CD4-positive, alpha-beta T cell (primary cell): Measurements from ENCODE around the gene HOXC9. TPM values are rescaled to one million over a fixed set of nuclear protein-coding genes. Genes with fewer than 3 reads are reported as not detected.

Source experiments
- ATAC-seq: fragments of 200-7000 bp; cut with Tn5 transposase; one replicate; pipeline ENCODE4 v1.10.0; 2022; ENCODE audit warnings: mild to moderate bottlenecking; ENCODE audit not compliant: poor library complexity
- CTCF ChIA-PET: fragments of 350-600 bp; sonication (Branson Sonifier 250); formaldehyde crosslinking; loops from one replicate; lab custom pipeline; 2021; ENCODE audit warnings: antibody characterized with exemption, inconsistent platforms; lab: Charles Lee
- POLR2A ChIA-PET: fragments of 350-600 bp; sonication (Branson Sonifier 250); formaldehyde crosslinking; loops from one replicate; lab custom pipeline; 2021; ENCODE audit warnings: antibody characterized with exemption, inconsistent platforms; lab: Charles Lee
- DNase-seq, 14 experiments: peaks; one replicate each; pipeline ENCODE4 v3.0.0-alpha.2; 2013 to 2020; ENCODE audit warnings: mixed read lengths in 2 of 14
- H3K27ac ChIP-seq, 2 donors: one replicate each; pipeline versions ENCODE4 v1.5.1 to v1.7.0; 2013; ENCODE audit warnings: low read length in 2 of 2, low read depth in 1 of 2, mild to moderate bottlenecking in 1 of 2
- H3K27me3 ChIP-seq, 2 experiments: 1 replicate in 1 of 2; 2 replicates in 1 of 2; pipeline versions ENCODE4 v1.6.1 to v1.7.0; 2013; ENCODE audit warnings: low read length in 2 of 2, control low read depth in 1 of 2, mild to moderate bottlenecking in 1 of 2, moderate library complexity in 1 of 2; ENCODE audit not compliant: insufficient read depth in 2 of 2, control insufficient read depth in 1 of 2
- H3K36me3 ChIP-seq: one replicate; pipeline ENCODE4 v1.6.1; 2013; ENCODE audit warnings: low read length, control low read depth; ENCODE audit not compliant: insufficient read depth
- H3K4me1 ChIP-seq: one replicate; pipeline ENCODE4 v1.6.1; 2013; ENCODE audit warnings: low read length, control low read depth; ENCODE audit not compliant: insufficient read depth
- H3K4me3 ChIP-seq: one replicate; pipeline ENCODE4 v1.5.1; 2013; ENCODE audit warnings: mild to moderate bottlenecking, low read length, moderate library complexity
- H3K9me3 ChIP-seq, 2 experiments: 1 replicate in 1 of 2; 2 replicates in 1 of 2; pipeline versions ENCODE4 v1.6.1 to v1.7.0; 2013; ENCODE audit warnings: low read length in 2 of 2, mild to moderate bottlenecking in 2 of 2, control low read depth in 1 of 2, moderate library complexity in 1 of 2; ENCODE audit not compliant: control insufficient read depth in 1 of 2, insufficient read depth in 1 of 2
- H3K27ac Mint-ChIP-seq: one replicate; pipeline ENCODE4 v1.8.0; 2020; ENCODE audit warnings: mixed read lengths
- H3K27me3 Mint-ChIP-seq: one replicate; pipeline ENCODE4 v1.8.0; 2021; ENCODE audit warnings: mixed read lengths
- H3K36me3 Mint-ChIP-seq: one replicate; pipeline ENCODE4 v1.8.0; 2021; ENCODE audit warnings: low read depth, mixed read lengths
- H3K4me1 Mint-ChIP-seq: one replicate; pipeline ENCODE4 v1.8.0; 2021; ENCODE audit warnings: low read depth, mixed read lengths
- H3K4me3 Mint-ChIP-seq: one replicate; pipeline ENCODE4 v1.8.0; 2020; ENCODE audit warnings: mild to moderate bottlenecking, mixed read lengths
- H3K9me3 Mint-ChIP-seq: one replicate; pipeline ENCODE4 v1.8.0; 2020; ENCODE audit warnings: mixed read lengths
- intact Hi-C, 2 experiments: fragments of 100-400 bp; cut with DNase I in 1 of 2; cut with micrococcal nuclease in 1 of 2; formaldehyde crosslinking; loops; one replicate each; pipeline versions ENCODE4 v1.15.1 to v1.9.0; 2023 to 2025; cut with DNase I, micrococcal nuclease
- total RNA-seq, 174 experiments: library from RNA in 2 of 174; stranded (reverse) in 2 of 174; gene quantifications; one replicate each; pipeline ENCODE4 v1.2.3 and lab custom pipeline; 2021 to 2026
- TF ChIP-seq, protein P1 (sequence below): fragments of 200-600 bp; IDR thresholded peaks from one replicate; pipeline ENCODE4 v1.8.0; 2022; ENCODE audit warnings: antibody characterized with exemption, mild to moderate bottlenecking

Gene HOXC9
- total RNA-seq, 2 experiments from 2014 or later, result not detected

- ChIA-PET POLR2A (interaction anchor here (0.9 to 1.4 kb wide), 2 partner anchors 8 to 164 kb away, joined by 3 read pairs; no protein-coding TSS in a partner anchor), CTCF (interaction anchor here (1.5 to 2.7 kb wide), 2 partner anchors 20 to 166 kb away, joined by 4 to 8 read pairs; no protein-coding TSS in a partner anchor)
- no peak for ATAC-seq
- Mint-ChIP-seq H3K4me1 (peaks cover 25% of the 10 kb centered on the region), H3K27me3 (peaks cover 99% of the 10 kb centered on the region), H3K9me3 (no peaks in the 10 kb centered on the region), H3K27ac (no peak overlapping the region), H3K4me3 (no peak overlapping the region), H3K36me3 (no peaks in the 10 kb centered on the region)
- DNase-seq, result no peak
- Histone ChIP-seq H3K4me3 (no peak overlapping the region), H3K4me1 (peaks cover 18% of the 10 kb centered on the region), H3K27ac (no peak overlapping the region), H3K36me3 (no peaks in the 10 kb centered on the region), H3K27me3 (peaks cover 90 to 97% of the 10 kb centered on the region in 2 experiments), H3K9me3 (peaks cover 0 to 14% of the 10 kb centered on the region in 2 experiments)
- intact Hi-C loops, result no loop called here
- TF ChIP-seq, protein P1, sequence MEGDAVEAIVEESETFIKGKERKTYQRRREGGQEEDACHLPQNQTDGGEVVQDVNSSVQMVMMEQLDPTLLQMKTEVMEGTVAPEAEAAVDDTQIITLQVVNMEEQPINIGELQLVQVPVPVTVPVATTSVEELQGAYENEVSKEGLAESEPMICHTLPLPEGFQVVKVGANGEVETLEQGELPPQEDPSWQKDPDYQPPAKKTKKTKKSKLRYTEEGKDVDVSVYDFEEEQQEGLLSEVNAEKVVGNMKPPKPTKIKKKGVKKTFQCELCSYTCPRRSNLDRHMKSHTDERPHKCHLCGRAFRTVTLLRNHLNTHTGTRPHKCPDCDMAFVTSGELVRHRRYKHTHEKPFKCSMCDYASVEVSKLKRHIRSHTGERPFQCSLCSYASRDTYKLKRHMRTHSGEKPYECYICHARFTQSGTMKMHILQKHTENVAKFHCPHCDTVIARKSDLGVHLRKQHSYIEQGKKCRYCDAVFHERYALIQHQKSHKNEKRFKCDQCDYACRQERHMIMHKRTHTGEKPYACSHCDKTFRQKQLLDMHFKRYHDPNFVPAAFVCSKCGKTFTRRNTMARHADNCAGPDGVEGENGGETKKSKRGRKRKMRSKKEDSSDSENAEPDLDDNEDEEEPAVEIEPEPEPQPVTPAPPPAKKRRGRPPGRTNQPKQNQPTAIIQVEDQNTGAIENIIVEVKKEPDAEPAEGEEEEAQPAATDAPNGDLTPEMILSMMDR, result no peak
Observed at GRCh38 chr12:54025499-54026405, 25.8 kb downstream of the HOXC9 start.

DNA sequence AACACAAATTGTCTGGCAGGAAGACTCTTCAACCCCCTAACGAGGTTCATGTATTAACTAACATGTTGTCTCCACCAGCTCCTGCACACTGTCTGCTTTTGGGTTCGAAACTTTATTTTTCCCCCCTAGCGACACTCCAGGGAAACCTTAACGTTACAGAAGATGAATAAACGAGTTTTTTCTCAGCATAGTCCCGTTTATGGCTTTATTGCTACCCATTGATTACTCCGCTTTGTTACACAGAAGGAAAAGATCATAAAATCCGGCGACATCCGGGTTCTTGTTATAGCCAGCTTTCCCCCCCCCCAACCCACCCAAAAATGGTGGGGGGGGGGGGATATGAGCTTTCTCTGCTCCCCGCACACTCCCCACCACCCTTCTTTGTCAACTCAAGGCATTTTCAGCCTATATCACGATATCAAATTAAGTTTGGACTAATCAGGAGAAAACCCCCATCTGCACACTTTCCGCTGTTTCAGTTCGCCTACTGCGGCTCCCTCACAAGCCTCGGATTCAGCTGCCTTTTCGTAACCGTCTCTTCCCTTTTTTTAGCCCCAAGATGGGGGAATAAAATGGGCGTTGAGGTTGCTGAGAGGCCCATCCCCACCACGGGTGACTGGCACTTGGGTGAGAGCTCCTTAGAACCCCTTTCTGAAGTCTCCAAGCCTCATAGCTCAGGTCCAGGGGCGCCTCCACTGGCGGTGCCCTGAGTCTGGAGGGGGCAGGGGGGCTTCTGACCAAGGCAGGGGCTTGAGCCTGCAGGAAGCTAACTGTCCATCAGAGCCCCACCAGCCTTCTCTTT is 26.9 kb downstream of the HOXC9 start:
- intact Hi-C loops, result no loop called here
- Histone ChIP-seq H3K4me1 (peaks cover 24% of the 10 kb centered on the region), H3K27ac (no peak overlapping the region), H3K4me3 (no peak overlapping the region), H3K36me3 (no peaks in the 10 kb centered on the region), H3K9me3 (peaks cover 0 to 24% of the 10 kb centered on the region in 2 experiments), H3K27me3 (peaks cover 90 to 98% of the 10 kb centered on the region in 2 experiments)
- ATAC-seq (no peak), DNase-seq (no peak)
- Mint-ChIP-seq H3K4me1 (peaks cover 25% of the 10 kb centered on the region), H3K36me3 (no peaks in the 10 kb centered on the region), H3K27ac (no peak overlapping the region), H3K9me3 (no peaks in the 10 kb centered on the region), H3K27me3 (peaks cover 99% of the 10 kb centered on the region), H3K4me3 (peak overlapping the region; percentile 21)
- ChIA-PET CTCF (interaction anchor here (0.8 to 1.5 kb wide), 3 partner anchors 21 to 174 kb away, joined by 3 to 4 read pairs (median 4); no protein-coding TSS in a partner anchor), POLR2A (interaction anchor here (1.4 kb wide), 1 partner anchor 9 kb away, joined by 3 read pairs; no protein-coding TSS in a partner anchor)
- TF ChIP-seq, protein P1, result no peak

GRCh38 chr12:54027442-54027786 is 27.5 kb downstream of the HOXC9 start:
- H3K27ac ChIP-seq, result no peak overlapping the region
- H3K27ac Mint-ChIP-seq, result no peak overlapping the region
- no peaks in the 10 kb centered on the region for H3K9me3 Mint-ChIP-seq
- no peaks in the 10 kb centered on the region for H3K36me3 ChIP-seq
- intact Hi-C loops, result no loop called here
- ChIA-PET CTCF (interaction anchor here (0.8 to 1.3 kb wide), 3 partner anchors 13 to 174 kb away, joined by 3 to 4 read pairs (median 3); no protein-coding TSS in a partner anchor), POLR2A (no interaction called here)
- H3K9me3 ChIP-seq, result peaks cover 0 to 25% of the 10 kb centered on the region in 2 experiments
- H3K27me3 ChIP-seq, result peaks cover 91 to 98% of the 10 kb centered on the region in 2 experiments
- H3K4me3 Mint-ChIP-seq, result no peak overlapping the region
- H3K27me3 Mint-ChIP-seq, result peaks cover 99% of the 10 kb centered on the region
- TF ChIP-seq, protein P1, result no peak
- no peak overlapping the region for H3K4me3 ChIP-seq
- ATAC-seq, result no peak
- no peaks in the 10 kb centered on the region for H3K36me3 Mint-ChIP-seq
- peaks cover 25% of the 10 kb centered on the region for H3K4me1 Mint-ChIP-seq
- no peak for DNase-seq
- H3K4me1 ChIP-seq, result peaks cover 24% of the 10 kb centered on the region
